Cardiac septum (tissue), 1 donor: ENCODE results near the gene APPL2. TPM values are rescaled to one million over a fixed set of nuclear protein-coding genes. Genes with fewer than 3 reads are reported as not detected.

ENCODE experiments used
- DNase-seq: peaks from one replicate; pipeline ENCODE4 v3.0.0-alpha.2; 2020; ENCODE audit warnings: low spot score
- intact Hi-C: fragments of 100-400 bp; cut with DNase I; formaldehyde crosslinking; loops from one replicate; pipeline ENCODE4 v1.14.0; 2022
- total RNA-seq: library from RNA; stranded (reverse); fragmentation: NEBNext Ultra II Directional; extraction: Animal tissue kit (Norgen Biotek cat#: 25700); gene quantifications from one replicate; pipeline ENCODE4 v1.2.1, GENCODE V29; 2021
- donor health status: DM: no; HTN: no; CAD: no.

The APPL2 gene
- total RNA-seq, 1 donor from 2014 or later, result 15.6 TPM

DNA sequence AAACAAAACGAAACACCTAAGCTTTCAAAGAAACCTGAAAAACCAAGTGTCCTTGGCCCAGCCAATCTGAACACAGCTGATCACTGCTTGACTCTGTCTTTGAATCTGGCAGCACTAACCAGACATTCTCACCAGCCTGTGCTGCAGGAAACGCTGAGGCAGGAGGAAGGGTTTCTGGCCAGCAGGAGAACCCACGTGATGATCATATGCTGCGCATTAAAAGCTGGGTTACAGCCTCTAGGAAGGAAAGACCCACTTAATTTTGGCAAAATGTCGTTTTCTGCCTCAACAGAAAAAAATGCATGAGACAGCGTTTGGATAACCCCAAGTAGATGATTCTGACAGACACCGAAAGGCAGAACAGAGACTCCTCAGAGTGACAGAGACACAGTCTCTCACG lies 9.8 kb downstream of the APPL2 start:
- DNase-seq, result peak; percentile 85
- intact Hi-C loops, result no loop called here

DNA sequence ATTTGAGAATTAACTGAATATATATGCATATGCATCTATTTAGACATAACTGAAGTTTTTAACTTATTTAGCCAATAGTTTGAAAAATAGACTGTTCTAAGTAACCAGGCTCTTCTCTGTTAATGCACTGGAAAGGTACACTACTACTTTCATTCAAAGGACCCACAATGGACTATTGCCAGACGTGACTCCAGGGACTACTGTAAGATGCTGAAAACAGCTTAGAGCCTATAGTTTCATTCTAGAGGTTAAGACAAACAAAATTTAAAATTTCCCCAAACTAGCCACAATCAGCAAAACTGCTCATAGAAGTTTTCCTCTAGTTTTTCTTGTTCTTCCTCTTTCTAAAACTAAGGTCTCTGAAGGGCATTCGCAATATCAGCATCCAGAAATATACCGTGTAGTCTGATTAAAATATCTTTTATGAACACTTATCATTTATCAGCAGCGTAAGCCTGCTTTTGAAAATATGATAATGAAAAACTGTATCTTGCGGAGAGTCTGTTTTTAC lies 10.4 kb downstream of the APPL2 start:
- intact Hi-C loops, result no loop called here
- DNase-seq, result no peak

DNA sequence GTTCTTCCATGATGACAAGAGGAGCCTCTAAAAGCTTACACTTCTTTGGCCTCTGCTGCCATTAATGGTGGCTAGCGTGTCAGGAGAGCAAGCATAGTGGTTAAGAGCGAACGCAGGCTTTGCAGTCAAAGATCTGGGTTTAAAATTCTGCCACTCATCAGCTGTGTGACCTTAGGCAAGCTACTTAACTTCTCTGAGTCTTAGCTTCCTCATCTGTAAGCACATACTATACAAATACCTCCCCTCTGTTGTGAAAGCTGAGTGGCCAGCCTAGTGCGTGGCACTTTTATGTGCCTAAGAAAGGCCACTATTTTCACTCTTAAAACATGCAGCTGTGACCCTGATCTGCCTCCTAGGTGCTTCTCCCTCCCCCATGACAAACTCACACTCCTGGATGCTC lies 11.6 kb downstream of the APPL2 start:
- intact Hi-C loops, result no loop called here
- no peak for DNase-seq

DNA sequence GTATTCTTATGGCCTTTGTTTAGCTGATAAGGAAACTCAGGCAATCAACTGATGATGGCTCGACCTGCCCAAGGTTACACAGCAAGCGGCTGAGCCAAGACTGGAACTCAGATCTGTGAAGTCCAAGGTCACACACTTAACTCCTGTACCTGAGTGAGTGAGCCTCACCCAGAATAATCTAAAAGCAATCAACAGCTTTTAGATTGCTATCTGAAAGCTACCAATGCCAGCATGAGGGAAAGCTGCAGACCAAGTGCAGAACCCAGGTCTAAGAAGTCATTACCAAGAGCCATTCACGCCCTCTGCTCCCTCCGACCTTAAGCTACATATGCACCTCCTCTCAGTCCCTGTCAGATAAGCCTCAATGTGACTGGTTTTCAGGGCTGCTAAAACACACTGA lies 12.1 kb downstream of the APPL2 start:
- intact Hi-C loops, result no loop called here
- DNase-seq, result no peak

DNA sequence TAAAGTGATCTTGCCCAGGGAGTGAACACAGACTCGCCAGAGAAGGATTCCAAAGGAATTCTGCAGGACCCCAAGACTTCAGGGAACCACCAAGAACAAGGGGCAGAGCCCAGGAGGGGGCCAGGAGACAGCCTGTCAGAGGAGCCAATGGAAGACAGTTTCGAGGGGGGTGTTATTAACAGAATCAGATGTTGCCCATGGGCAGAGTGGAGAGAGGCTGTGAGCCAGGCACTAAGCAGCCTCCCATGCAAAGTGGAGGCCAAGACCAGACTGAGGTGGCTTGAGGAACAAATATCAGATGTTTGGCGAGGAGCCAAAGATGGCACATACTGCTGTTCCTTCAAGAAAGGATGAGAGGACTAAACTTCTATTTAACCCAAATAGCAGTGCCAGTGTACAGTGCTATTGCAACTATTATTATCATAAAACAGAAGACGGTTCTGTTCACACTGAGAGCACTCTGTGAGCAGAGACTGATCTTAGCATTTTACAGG lies 12.6 kb downstream of the APPL2 start:
- DNase-seq, result no peak
- intact Hi-C loops, result no loop called here

DNA sequence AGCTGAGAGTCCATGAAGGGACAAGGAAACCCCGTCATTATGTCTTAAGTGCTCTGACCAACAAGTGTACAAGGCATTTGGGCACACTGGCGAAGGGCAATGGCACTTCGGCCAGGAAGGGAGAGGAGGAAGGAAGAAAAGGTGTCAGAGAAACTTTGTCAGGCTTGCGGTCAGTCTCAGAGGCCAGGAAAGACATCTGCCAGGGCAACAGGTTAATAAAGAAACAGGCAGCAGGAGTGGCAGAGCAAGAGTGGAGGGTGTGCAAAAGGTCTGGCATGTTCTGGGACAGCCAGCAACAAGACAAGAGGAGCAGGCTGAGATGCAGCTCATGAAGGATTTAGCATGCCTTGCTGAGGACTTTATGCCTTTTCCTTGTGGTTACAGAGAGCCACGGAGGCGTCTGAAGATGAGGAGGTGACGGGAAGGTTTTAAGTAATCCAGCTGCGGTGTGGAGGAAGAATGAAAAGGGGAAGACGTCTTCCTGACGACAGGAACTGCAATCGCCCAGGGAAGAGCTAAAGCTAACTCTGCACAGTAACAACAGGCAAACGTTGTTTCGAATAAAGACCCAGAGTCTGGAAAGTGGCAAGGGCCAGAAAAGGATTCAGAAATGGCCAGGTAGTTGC lies 13.1 kb downstream of the APPL2 start:
- no peak for DNase-seq
- intact Hi-C loops, result no loop called here

DNA sequence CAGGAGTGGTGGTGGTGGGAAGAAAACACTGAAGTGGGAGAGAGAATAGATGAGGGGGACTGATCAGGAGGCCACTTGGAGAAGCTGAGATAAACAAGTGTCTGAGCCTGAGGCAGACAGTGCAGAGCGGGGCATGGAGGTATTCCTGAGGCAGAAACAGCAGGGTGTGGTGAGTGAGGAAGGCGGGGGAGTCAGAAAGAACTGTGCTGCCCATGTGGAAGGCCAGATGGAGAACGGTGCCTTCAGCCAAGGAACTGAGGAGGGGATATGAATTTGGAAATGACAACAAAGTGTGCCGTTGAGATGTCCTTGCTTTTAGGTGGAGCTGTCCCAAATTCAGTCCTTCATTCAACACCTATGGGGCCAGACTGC lies 13.7 kb downstream of the APPL2 start:
- intact Hi-C loops, result no loop called here

DNA sequence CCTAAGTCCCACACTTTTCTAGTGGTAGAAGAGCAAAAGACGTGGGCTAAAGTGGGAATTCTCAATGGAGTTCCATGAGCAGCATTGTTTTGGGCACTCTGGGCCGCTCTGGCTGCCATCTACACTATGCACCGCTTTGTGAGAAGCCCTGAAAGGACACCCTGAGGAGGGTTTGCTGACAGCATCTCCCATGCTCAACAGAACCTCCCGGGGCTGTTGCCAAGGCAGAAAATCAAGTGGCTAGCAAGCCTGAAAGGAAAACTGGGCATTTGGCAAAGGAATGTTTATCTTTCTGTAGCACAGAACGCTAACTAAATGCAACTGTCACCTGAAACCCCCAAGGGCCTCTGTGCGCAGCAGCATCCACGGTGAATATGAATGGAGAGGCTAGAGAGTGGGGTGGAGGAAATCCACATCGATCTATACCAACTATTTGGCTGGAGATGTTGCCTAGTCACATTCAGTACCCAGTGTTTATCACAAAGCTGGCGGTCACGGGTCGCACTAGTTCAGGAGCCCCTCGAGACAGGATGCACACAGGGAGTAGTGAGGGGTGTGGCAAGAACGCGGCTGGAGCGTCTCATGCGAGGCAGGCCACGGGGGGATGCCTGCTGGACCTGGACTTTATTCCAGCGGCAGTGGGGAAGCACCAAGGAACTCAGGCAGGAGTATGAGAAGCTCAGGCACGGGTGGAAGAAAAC lies 14.2 kb downstream of the APPL2 start:
- intact Hi-C loops, result no loop called here
- DNase-seq, result no peak

More for the DNA sequence above, 13.7 kb downstream of the APPL2 start:
- DNase-seq, result no peak

DNA sequence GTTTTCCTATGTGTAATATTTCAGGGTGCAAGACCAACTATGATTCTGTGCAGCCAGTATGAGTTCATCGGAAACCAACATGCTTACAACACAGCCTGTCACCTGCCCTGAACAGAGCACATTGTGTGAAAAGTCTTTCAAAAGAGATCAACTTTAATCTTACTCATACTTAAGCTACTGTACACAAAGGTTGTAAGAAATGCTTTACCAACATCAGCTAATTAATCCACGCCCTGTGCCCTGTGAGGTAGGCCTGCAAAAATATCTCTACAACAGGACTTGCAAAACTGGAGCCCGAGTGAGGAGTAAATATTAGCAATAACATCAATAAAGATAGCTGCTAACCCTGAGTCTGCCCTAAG lies 15.1 kb downstream of the APPL2 start:
- intact Hi-C loops, result no loop called here
- DNase-seq, result no peak

DNA sequence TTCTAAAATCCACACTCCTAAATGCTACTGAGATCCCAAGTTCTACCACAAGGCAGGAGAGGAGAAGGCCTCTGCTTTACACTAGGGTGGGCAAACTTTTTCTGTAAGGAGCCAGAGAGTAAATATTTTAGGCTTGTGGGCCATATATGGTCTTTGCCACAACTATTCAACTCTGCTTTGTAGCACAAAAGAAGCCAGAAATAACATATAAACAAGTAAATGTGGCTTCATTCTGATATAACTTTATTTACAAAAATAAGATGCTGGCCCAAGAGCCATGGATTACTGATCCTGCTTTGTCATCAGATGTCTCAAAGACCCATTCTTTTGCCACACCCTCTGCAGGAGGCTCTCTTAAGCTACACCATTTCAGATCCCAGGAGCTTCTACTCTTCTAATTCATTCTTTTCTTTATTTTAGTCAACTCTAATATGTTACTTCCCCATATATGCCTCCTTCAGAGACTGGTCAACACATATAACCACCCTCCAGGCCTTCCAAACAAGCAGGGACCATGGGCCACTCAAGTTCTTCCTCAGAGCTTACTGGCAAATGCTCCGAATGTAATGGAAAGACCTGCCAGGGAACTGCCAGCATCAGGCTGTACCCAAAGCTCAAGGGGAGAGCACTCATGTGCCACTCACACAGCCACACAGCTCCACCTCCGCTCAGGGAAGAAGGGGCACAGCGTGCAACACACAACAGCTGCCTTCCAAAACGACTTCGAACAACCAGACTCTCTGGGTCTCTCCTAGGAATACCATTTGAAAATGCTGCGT lies 15.6 kb downstream of the APPL2 start:
- DNase-seq, result no peak
- intact Hi-C loops, result no loop called here

DNA sequence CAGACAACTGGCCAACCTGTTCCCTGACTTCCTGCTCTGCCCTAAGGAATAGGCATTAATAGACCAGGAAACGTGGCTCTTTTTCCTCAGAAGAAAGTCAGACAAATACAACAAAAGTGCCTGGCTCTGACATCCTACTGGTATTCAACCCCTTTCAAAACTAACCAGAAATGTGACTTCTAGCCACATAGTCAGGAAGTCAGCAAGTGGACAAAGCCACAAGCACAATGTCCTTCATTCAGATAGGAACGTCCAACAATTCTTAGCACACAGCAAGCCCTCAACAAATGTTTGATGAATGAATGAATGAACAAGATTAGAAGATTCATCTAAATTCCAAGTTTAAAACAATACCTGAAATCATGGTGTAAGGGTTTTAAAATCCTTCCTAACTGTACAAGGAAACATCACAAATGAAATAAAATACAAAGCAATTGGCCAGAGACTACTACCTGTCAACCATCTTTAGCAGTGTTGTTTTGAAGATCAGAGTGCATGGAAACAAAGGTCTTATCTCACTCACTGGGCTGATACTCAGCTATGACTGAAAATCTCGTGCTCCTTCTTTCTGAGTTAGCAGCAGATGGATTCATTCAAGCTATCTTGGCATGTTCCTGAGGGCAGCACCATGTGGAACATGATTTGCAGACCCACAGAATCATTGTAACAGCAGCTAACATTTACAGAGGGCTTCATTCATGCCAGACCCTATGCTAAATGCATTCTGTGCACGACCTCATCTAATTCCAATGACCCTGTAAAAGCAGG lies 16.5 kb downstream of the APPL2 start:
- intact Hi-C loops, result no loop called here
- DNase-seq, result no peak

DNA sequence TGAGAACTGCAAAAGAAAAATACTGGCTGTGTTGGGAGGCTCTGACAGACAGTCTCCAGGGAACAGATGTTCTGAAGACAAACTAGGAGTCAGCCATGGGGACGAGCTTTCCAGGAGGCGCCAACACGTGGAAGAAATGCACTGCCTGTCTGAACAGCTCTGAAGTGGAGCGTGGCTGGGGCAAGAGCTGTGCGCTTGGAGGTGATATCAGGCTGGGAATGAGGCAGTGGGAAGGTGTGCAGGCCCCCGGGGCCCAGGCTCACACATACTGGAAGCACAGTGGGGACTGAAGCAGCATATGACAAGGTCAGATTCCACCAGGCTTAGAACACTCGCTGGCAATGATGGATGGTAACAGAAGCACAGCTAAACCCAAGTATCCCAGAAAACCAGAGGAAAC lies 17.5 kb downstream of the APPL2 start:
- intact Hi-C loops, result no loop called here
- no peak for DNase-seq

DNA sequence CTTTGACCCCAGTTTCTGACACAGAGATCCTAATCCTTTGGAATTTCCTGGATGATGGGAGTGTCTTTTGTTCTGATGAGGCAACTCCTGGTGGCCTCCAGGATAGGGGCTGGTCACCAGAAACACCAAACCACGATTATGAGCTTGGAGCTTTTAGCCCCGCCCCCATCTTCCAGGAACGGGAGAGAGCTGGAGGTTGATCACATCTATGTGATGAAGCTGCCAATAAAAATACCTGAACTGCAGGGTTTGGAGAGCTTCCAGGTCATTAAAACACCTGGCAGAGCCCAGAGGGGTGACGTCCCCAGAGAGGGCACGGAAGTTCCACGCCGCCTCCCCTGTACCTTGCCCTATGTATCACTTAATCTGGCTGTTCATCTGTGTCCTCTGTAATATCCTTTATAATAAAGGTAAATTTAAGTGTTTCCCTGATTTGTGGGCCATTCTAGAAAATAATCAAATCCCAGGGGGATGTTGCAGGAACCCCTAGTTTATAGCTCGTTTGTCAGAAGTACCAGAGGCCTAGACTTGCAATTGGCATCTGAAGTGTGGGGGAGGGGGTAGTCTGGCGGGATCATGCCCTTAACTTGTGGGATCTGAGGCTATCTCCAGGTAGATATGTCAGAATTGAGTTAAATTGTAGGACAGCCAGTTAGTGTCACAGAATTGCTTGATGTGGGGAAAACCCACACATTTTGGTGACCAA lies 21.2 kb downstream of the APPL2 start:
- no peak for DNase-seq
- intact Hi-C loops, result no loop called here

DNA sequence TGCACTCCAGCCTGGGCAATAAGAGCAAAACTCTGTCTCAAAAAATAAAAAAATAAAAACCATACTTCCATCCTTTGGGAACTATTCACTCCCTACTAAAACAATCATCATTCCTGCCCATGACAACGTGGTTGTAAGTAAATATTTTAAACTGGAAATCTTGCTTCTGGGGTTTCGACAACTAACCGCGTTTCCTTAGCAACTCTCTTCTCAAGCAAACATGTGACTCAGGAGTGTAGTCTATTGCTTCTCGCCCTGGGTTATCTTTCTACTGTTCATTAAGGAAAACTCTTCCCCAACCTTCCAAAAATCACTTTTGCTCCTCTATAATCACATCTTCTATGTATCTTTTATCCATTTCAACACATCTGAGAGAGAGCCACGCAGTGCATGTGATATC lies 21.8 kb downstream of the APPL2 start:
- DNase-seq, result no peak
- intact Hi-C loops, result no loop called here

DNA sequence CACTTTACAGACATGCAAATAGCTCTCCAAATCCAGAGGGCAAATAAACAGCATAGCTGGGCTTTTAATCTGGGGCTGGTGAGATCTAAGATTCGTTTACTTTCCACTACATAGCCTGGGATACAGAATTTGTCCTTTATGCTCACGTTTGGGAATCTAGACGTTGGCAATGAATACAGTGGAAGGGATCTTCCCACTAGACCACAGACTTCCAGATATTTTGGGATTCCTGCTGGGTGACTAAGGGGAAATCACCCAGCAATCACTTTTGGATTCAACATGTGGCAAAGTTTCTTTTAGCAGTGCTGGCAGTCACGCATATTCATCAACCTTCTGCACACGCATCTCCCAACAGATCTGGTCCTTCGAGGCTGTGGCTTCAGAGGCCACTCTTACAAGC lies 23.5 kb downstream of the APPL2 start:
- DNase-seq, result no peak
- intact Hi-C loops, result no loop called here

DNA sequence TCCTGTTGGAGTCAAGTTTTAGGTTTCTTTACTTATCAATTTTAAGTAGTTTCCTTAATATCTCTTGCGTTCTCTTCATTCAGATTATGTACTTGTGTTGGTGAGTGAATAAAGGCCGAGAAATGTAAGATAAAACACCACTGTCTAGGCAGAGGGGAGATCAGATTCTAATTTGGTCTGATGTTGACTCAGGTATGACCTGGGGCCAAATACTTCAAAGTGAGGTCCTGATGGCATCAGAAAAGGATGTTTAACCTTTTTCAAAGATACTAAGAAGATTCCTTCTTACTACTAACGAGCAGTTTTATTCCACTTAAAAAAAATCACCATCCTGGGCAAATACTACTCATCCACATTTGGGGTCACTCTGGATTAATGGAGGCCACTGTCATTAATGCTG lies 26.9 kb downstream of the APPL2 start:
- no peak for DNase-seq
- intact Hi-C loops, result no loop called here

DNA sequence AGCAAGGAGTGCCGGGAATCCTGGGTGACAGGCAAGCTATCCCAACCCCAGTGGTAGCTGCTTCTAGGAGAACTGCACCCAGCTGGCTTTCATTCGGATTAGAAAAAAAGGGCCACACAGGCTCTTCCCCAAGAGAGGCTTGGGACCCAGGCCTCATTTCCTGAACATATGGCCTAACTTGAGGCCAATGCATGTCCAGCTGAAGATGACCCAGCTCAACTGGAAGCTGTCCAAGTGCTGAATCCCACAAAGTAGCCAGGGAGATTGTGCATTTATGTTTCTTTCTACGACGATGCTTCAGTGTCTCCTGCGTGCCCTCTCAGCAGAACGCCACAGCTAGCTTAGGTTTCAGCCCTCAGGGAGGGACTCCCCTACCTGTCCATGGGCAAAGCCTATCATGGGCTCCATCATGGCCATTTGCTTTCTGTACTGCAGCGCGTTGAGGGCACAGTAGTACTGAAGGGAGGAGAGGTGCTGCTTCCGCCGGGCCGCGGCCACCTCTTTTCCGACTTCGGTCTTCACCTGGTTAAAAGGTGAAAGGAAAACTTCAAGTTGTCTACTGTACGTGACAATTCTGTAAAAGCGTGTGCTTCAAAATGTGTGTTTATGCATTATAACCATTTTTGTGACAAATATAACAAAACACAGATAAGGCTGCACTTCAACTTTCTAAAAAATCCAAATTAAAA lies 29.1 kb downstream of the APPL2 start:
- intact Hi-C loops, result no loop called here
- no peak for DNase-seq

DNA sequence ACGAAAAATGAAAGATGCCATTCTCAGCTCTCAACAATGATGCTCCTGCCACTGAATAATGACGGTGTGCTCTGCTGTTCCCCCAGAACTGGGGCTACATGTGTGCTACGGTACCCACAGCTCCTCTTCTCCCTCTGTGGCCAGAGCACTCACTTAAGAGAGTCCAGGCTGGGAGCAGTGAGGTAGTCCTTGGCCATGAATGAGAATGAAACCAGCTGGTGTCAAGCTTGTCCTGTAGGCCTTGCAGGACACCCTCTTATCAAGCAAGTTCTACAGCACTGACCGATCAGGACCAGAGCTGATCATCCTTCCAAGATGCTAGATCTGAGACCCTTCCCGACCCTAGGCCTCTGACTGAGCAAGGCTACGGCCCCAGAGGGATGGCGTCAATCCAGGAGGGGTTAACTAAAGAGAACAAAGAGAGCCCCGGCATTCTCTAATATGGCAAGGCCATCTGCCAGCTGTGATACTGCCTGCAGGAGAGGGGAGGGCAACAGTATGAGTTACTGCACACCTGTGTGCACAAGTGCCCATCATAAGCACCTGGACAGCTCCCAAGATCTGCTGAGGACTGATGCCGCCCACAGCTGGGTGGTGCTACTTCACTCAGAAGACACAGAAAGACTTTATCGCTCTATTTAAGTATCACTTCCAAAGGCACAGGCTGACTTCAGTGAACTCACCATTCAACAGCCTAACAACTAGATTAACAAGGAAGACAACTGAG lies 30.5 kb downstream of the APPL2 start:
- intact Hi-C loops, result no loop called here
- DNase-seq, result no peak
